ENCODE data around the gene CNPY1. TPM values are rescaled to one million over a fixed set of nuclear protein-coding genes. Genes with fewer than 3 reads are reported as not detected.

CNPY1 gene
- polyA plus RNA-seq, 1 donor from 2014 or later, result 0.36 TPM

GRCh38 chr7:155558351-155558750, 12.0 kb upstream of the CNPY1 start:
- H3K27ac ChIP-seq (ENCODE audit: low read length), result no peak overlapping the region
- no peaks in the 10 kb centered on the region for H3K9me3 ChIP-seq (ENCODE audit: low read length)
- no peak overlapping the region for H2AFZ ChIP-seq (ENCODE audit: low read depth, low read length)
- no peaks in the 10 kb centered on the region for H3K79me2 ChIP-seq (replicated peaks; ENCODE audit: insufficient read depth, low read length)
- H3K9me2 ChIP-seq (ENCODE audit: insufficient read depth, low read length), result no peaks in the 10 kb centered on the region
- H3K4me3 ChIP-seq (ENCODE audit: low read length), result no peak overlapping the region
- H3K36me3 ChIP-seq (ENCODE audit: insufficient read depth, low read length), result no peaks in the 10 kb centered on the region
- no peaks in the 10 kb centered on the region for H3K27me3 ChIP-seq (ENCODE audit: insufficient read depth, low read depth, low read length)
- TF ChIP-seq SMC3 (conservative IDR thresholded peaks at IDR 0.05; ENCODE audit: poor library complexity) (no peak), EP300 (conservative IDR thresholded peaks at IDR 0.05; ENCODE audit: poor library complexity, severe bottlenecking) (no peak), MXI1 (conservative IDR thresholded peaks at IDR 0.05; ENCODE audit: poor library complexity, severe bottlenecking) (no peak), EZH2 (IDR thresholded peaks at IDR 0.05; ENCODE audit: borderline replicate concordance, insufficient read depth, low read length, poor library complexity, severe bottlenecking) (no peak), POLR2AphosphoS5 (IDR thresholded peaks at IDR 0.05) (no peak), TAF1 (IDR thresholded peaks at IDR 0.05; ENCODE audit: low read depth) (no peak), RAD21 (conservative IDR thresholded peaks at IDR 0.05) (no peak), REST (IDR thresholded peaks at IDR 0.05; ENCODE audit: borderline replicate concordance) (no peak), CTCF (IDR thresholded peaks at IDR 0.05; ENCODE audit: poor library complexity, severe bottlenecking) (no peak)
- no peaks in the 10 kb centered on the region for H3F3A ChIP-seq (ENCODE audit: insufficient read depth, low read length, poor library complexity, severe bottlenecking)
- H3K4me2 ChIP-seq (ENCODE audit: low read length), result no peak overlapping the region
- H3K9ac ChIP-seq (ENCODE audit: low read length), result no peak overlapping the region
- H4K20me1 ChIP-seq (ENCODE audit: insufficient read depth), result no peaks in the 10 kb centered on the region

DNA sequence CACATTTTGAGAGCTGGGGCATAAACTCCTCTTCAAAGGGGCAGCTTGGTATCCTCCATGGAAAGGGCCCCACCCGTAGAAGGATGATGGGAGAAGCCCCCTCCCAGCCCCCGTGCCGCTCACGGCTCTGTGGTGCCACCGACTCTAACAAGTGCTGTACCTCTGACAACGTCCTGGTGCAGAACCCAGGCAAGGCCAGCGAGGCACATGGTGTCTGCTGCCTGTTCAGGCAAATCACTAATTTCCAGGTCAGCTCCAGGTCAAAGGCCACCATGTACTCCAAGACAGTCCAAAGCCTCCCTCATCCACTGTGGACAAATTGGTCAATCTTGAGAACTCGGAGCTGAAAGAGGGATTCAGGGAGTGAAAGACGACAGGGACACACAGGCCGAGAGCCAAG, 11.4 kb upstream of the CNPY1 start:
- H3K9me3 ChIP-seq (ENCODE audit: low read length), result no peaks in the 10 kb centered on the region
- no peak overlapping the region for H2AFZ ChIP-seq (ENCODE audit: low read depth, low read length)
- H3K9me2 ChIP-seq (ENCODE audit: insufficient read depth, low read length), result no peaks in the 10 kb centered on the region
- H3K4me3 ChIP-seq (ENCODE audit: low read length), result no peak overlapping the region
- TF ChIP-seq POLR2AphosphoS5 (IDR thresholded peaks at IDR 0.05), result no peak
- no peak for TF ChIP-seq EZH2 (IDR thresholded peaks at IDR 0.05; ENCODE audit: borderline replicate concordance, insufficient read depth, low read length, poor library complexity, severe bottlenecking)
- no peak for TF ChIP-seq SMC3 (conservative IDR thresholded peaks at IDR 0.05; ENCODE audit: poor library complexity)
- no peak for TF ChIP-seq CTCF (IDR thresholded peaks at IDR 0.05; ENCODE audit: poor library complexity, severe bottlenecking)
- TF ChIP-seq TAF1 (IDR thresholded peaks at IDR 0.05; ENCODE audit: low read depth), result no peak
- no peak for TF ChIP-seq REST (IDR thresholded peaks at IDR 0.05; ENCODE audit: borderline replicate concordance)
- no peak for TF ChIP-seq RAD21 (conservative IDR thresholded peaks at IDR 0.05)
- no peak for TF ChIP-seq EP300 (conservative IDR thresholded peaks at IDR 0.05; ENCODE audit: poor library complexity, severe bottlenecking)
- no peak for TF ChIP-seq MXI1 (conservative IDR thresholded peaks at IDR 0.05; ENCODE audit: poor library complexity, severe bottlenecking)
- no peaks in the 10 kb centered on the region for H3K36me3 ChIP-seq (ENCODE audit: insufficient read depth, low read length)
- H3K27ac ChIP-seq (ENCODE audit: low read length), result no peak overlapping the region
- no peaks in the 10 kb centered on the region for H3K27me3 ChIP-seq (ENCODE audit: insufficient read depth, low read depth, low read length)
- H3K9ac ChIP-seq (ENCODE audit: low read length), result no peak overlapping the region
- H3F3A ChIP-seq (ENCODE audit: insufficient read depth, low read length, poor library complexity, severe bottlenecking), result no peaks in the 10 kb centered on the region
- no peaks in the 10 kb centered on the region for H4K20me1 ChIP-seq (ENCODE audit: insufficient read depth)
- no peaks in the 10 kb centered on the region for H3K79me2 ChIP-seq (replicated peaks; ENCODE audit: insufficient read depth, low read length)
- H3K4me2 ChIP-seq (ENCODE audit: low read length), result no peak overlapping the region
